NCI-H2107 treated with DMSO at 0.1 percent for 48 hours (cell line): ENCODE measurements around the gene ST6GAL1.
A peak's percentile ranks its signal among the peaks of the same experiment; 100 is the strongest.
"Not testable (repeated sequence)": the region's sequence is repeated elsewhere in the genome, so short reads cannot be mapped to it uniquely, and the experiment has no call there.

Experiments used
- DNase-seq: peaks from one replicate; lab custom pipeline; 2025; ENCODE audit not compliant: unreplicated experiment; lab: John Stamatoyannopoulos, UW

The ST6GAL1 gene

GRCh38 chr3:186966406-186966805 lies 36.1 kb downstream of the ST6GAL1 start:
- DNase-seq: no peak

DNA sequence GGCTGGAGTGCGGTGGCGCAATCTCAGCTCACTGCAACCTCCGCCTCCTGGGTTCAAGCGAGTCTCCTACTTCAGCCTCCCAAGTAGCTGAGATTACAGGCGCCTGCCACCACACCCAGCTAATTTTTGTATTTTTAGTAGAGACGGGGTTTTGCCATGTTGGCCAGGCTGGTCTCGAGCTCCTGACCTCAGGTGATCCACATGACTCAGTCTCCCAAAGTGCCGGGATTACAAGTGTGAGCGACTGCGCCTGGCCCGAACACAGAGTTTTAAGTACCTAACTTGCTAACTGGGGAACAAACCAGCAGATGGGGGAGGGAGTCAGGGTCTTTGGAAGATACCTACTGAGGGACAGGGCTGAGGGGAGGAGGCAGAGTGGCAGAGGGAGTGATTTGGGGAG lies 36.9 kb downstream of the ST6GAL1 start:
- not testable (repeated sequence) for DNase-seq

- DNase-seq: no peak
These were observed 37.4 kb downstream of the ST6GAL1 start for GRCh38 chr3:186967686-186968085.

- no peak for DNase-seq
These were observed 39.3 kb downstream of the ST6GAL1 start for GRCh38 chr3:186969607-186970006.

GRCh38 chr3:186971106-186971505 lies 40.8 kb downstream of the ST6GAL1 start:
- not testable (repeated sequence) for DNase-seq

GRCh38 chr3:186971578-186971977 lies 41.3 kb downstream of the ST6GAL1 start:
- DNase-seq: no peak

- no peak for DNase-seq
These were observed 43.4 kb downstream of the ST6GAL1 start for GRCh38 chr3:186973702-186974101.

DNA sequence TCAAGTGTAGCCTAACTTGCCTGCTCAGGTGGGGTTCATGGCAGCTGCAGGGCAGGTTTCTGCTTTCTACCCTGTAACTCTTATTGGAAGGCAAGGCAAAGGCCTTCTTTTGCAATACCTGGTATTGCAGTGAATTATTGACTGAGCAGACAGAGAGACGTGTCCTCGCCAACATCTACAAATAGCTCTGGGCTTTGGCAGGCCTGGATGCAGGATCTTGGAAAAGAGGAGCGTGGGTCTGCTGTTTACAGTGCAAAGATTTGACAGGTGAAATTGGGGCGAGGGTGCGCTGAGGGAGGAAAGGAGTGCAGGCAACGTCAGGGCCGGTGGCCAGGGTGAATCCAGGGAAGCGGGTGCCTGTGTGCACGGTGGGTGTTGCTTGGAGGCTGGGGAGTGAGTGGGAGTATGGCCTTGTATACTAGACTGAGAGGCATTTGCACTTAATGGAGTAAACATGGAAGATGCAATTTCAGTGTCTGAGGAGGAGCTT lies 44.5 kb downstream of the ST6GAL1 start:
- no peak for DNase-seq

- no peak for DNase-seq
These were observed 45.4 kb downstream of the ST6GAL1 start for GRCh38 chr3:186975726-186976125.

GRCh38 chr3:186976837-186977750 lies 46.8 kb downstream of the ST6GAL1 start:
- peak; percentile 96 for DNase-seq

DNA sequence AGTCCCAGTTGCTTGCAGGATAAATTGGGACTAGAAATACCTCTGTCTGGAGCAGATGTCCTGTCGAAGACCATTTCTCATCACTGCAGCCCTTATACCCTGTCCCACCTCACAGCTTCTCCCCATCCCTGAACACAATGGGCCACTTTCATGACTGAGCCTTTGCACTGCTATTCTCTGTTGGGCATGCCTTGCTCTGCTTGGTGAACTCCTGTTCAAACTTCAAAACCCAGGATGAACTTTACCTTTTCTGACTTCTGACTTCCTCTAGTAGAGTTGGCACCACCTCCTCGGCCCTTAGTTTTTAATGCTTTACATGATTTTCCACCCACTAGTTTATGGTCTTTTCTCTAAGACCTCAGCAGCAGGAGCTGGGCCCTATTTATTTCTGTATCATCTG lies 48.4 kb downstream of the ST6GAL1 start:
- no peak for DNase-seq

DNA sequence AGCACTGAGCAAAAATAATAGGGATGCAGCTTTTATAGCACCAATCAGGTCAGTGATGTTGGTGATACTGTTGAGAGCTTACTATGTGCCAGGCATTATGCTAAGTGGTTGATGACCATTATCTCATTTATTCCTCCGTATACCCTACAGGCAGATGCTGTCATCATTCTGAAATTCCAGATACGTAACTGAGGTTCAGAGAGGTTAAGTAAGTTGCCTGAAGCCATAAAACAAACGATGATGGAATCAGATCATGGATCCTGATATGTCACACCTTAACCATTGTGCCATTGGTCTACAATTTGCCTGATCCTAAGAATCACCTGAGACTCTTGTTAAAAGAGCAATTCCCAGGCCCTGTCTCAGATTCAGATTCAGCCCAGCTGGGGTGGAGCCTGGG lies 49.5 kb downstream of the ST6GAL1 start:
- no peak for DNase-seq

DNA sequence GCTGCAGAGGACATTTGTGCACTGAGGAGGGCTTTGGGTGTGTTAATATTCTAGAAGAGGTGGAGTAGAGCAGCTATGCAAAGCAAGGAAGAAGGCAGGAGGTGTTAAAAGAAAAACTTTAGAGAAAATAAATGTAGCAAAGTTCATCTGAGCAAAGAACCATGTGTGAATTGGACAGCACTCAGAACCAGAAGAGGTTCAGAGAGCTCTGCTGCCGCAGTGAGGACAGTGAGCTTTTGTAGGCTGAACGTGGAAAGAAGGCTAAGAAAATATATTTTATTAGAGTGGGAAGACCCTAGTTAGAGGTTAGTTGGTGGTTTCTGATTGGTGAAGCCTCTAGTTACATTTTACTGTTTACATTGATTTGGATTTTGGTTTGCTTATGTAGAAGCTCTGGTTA lies 50.7 kb downstream of the ST6GAL1 start:
- DNase-seq: no peak

GRCh38 chr3:186983659-186984058 lies 53.3 kb downstream of the ST6GAL1 start:
- DNase-seq: no peak

GRCh38 chr3:186984064-186984463 lies 53.7 kb downstream of the ST6GAL1 start:
- no peak for DNase-seq

GRCh38 chr3:186985661-186986364 lies 55.5 kb downstream of the ST6GAL1 start:
- no peak for DNase-seq

DNA sequence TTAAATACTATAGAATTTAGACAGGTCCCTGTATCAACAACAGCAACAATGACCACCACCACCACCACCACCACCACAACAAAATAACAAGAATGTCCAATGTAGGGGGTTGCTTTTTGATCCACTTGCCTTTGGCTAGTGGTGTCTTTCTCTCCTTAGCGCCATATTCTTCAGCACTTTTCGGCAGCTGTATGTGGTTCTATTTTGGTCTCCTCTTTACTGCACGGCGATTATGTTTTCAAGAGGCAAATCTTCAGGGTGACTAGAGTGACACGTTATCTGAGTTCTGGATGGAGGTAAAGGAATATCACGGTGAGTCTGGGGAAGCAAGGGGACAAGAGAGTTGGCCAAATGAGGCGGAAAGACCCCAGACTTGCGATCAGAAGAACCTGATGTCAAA lies 56.1 kb downstream of the ST6GAL1 start:
- no peak for DNase-seq

GRCh38 chr3:186986816-186987215 lies 56.5 kb downstream of the ST6GAL1 start:
- DNase-seq: no peak

- no peak for DNase-seq
These were observed 58.5 kb downstream of the ST6GAL1 start for GRCh38 chr3:186988806-186989205.

- no peak for DNase-seq
These were observed 59.1 kb downstream of the ST6GAL1 start for GRCh38 chr3:186989429-186989828.

GRCh38 chr3:186990277-186990676 lies 60.0 kb downstream of the ST6GAL1 start:
- no peak for DNase-seq

GRCh38 chr3:186990878-186991308 lies 60.6 kb downstream of the ST6GAL1 start:
- no peak for DNase-seq
